Stimulated activated naive CD8-positive, alpha-beta T cell treated with anti-CD3 and anti-CD28 coated beads, Interleukin-15, amount 100 ng/mL, for 72 hours (primary cell): ENCODE data around the gene PDIA5.

Source experiments
- ATAC-seq: fragments of 150-1000 bp; cut with Tn5 transposase; 2 replicates; pipeline ENCODE4 v1.10.0; 2021; ENCODE audit warnings: mild to moderate bottlenecking, moderate library complexity
- DNase-seq, 2 donors: peaks; one replicate each; pipeline ENCODE4 v3.0.0; 2021 to 2022
- H3K27ac Mint-ChIP-seq, 2 donors: one replicate each; pipeline ENCODE4 v1.8.0; 2022; ENCODE audit warnings: mild to moderate bottlenecking in 2 of 2, mixed read lengths in 2 of 2, moderate library complexity in 2 of 2
- H3K27me3 Mint-ChIP-seq: one replicate; pipeline ENCODE4 v1.8.0; 2022; ENCODE audit warnings: mixed read lengths
- H3K4me1 Mint-ChIP-seq: one replicate; pipeline ENCODE4 v1.8.0; 2022; ENCODE audit warnings: mild to moderate bottlenecking, mixed read lengths
- H3K4me3 Mint-ChIP-seq, 2 donors: one replicate each; pipeline ENCODE4 v1.8.0; 2022; ENCODE audit warnings: mild to moderate bottlenecking in 2 of 2, mixed read lengths in 2 of 2, moderate library complexity in 1 of 2
- H3K9me3 Mint-ChIP-seq, 2 donors: one replicate each; pipeline ENCODE4 v1.8.0; 2022; ENCODE audit warnings: mixed read lengths in 2 of 2

Gene PDIA5

GRCh38 chr3:123055352-123055751, 11.5 kb upstream of the PDIA5 start:
- no peak for DNase-seq
- peaks cover 23% of the 10 kb centered on the region for H3K27me3 Mint-ChIP-seq
- no peak overlapping the region for H3K27ac Mint-ChIP-seq
- ATAC-seq = no peak
- no peaks in the 10 kb centered on the region for H3K4me1 Mint-ChIP-seq
- H3K9me3 Mint-ChIP-seq = no peaks in the 10 kb centered on the region
- H3K4me3 Mint-ChIP-seq = no peak overlapping the region

- no peak for DNase-seq
- H3K4me1 Mint-ChIP-seq = no peaks in the 10 kb centered on the region
- peaks cover 11% of the 10 kb centered on the region for H3K27me3 Mint-ChIP-seq
- H3K4me3 Mint-ChIP-seq = no peak overlapping the region
- no peak for ATAC-seq
- no peaks in the 10 kb centered on the region for H3K9me3 Mint-ChIP-seq
- H3K27ac Mint-ChIP-seq = no peak overlapping the region
Observed at GRCh38 chr3:123058505-123058904, 8.3 kb upstream of the PDIA5 start.

GRCh38 chr3:123060054-123060453, 6.8 kb upstream of the PDIA5 start:
- H3K4me3 Mint-ChIP-seq = no peak overlapping the region
- no peaks in the 10 kb centered on the region for H3K27me3 Mint-ChIP-seq
- H3K4me1 Mint-ChIP-seq = peaks cover 11% of the 10 kb centered on the region
- H3K9me3 Mint-ChIP-seq = no peaks in the 10 kb centered on the region
- no peak for ATAC-seq
- DNase-seq = no peak
- H3K27ac Mint-ChIP-seq = no peak overlapping the region

- ATAC-seq (no peak), DNase-seq (no peak)
- no peaks in the 10 kb centered on the region for H3K27me3 Mint-ChIP-seq
- H3K9me3 Mint-ChIP-seq = no peaks in the 10 kb centered on the region
- H3K4me3 Mint-ChIP-seq = no peak overlapping the region
- no peak overlapping the region for H3K27ac Mint-ChIP-seq
- peaks cover 25% of the 10 kb centered on the region for H3K4me1 Mint-ChIP-seq
Observed at GRCh38 chr3:123061856-123062255, 5.0 kb upstream of the PDIA5 start.

- no peak for DNase-seq
- Mint-ChIP-seq H3K27me3 (no peaks in the 10 kb centered on the region), H3K27ac (no peak overlapping the region), H3K4me1 (peaks cover 32% of the 10 kb centered on the region), H3K9me3 (no peaks in the 10 kb centered on the region), H3K4me3 (no peak overlapping the region)
- no peak for ATAC-seq
Observed at GRCh38 chr3:123063034-123063433, 3.8 kb upstream of the PDIA5 start.

GRCh38 chr3:123064506-123064905, 2.3 kb upstream of the PDIA5 start:
- H3K27ac Mint-ChIP-seq = no peak overlapping the region
- ATAC-seq (no peak), DNase-seq (no peak)
- no peak overlapping the region for H3K4me3 Mint-ChIP-seq
- H3K27me3 Mint-ChIP-seq = no peaks in the 10 kb centered on the region
- H3K4me1 Mint-ChIP-seq = peaks cover 44% of the 10 kb centered on the region
- no peaks in the 10 kb centered on the region for H3K9me3 Mint-ChIP-seq

DNA sequence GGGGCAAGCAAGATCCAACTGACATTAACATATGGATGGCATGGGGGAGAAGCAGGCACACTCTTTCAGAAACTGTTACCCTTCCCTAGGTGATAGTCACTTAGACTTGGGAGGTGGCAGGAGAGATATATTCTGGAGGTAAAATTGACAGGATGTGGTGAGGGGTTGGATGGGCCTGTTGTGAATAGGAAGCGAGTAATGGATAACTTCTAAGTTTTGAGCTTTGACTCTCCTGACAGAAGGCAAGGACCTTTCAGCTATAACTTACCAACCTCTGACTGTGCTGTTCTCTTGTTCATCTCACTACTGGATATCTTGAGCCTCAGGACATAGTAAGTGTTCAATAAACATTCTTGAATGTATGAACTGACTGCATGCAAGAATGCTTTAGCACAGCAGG, 1.9 kb upstream of the PDIA5 start:
- DNase-seq (no peak), ATAC-seq (peak; percentile 55)
- H3K27me3 Mint-ChIP-seq = no peaks in the 10 kb centered on the region
- H3K27ac Mint-ChIP-seq = no peak overlapping the region
- peaks cover 44% of the 10 kb centered on the region for H3K4me1 Mint-ChIP-seq
- no peaks in the 10 kb centered on the region for H3K9me3 Mint-ChIP-seq
- no peak overlapping the region for H3K4me3 Mint-ChIP-seq

GRCh38 chr3:123066599-123066895, 278 bp upstream of the PDIA5 start:
- Mint-ChIP-seq H3K4me3 (peak overlapping the region; percentile 81 to 92), H3K9me3 (no peaks in the 10 kb centered on the region), H3K27me3 (no peaks in the 10 kb centered on the region), H3K27ac (peak overlapping the region in 1 of 2 donors; percentile 13), H3K4me1 (peaks cover 49% of the 10 kb centered on the region)
- no peak for DNase-seq
- ATAC-seq = no peak

GRCh38 chr3:123067689-123068600, 1.1 kb downstream of the PDIA5 start:
- Mint-ChIP-seq H3K27ac (peak overlapping the region; percentile 63 to 79), H3K4me3 (peak overlapping the region; percentile 81 to 92), H3K27me3 (no peaks in the 10 kb centered on the region), H3K4me1 (peaks cover 63% of the 10 kb centered on the region), H3K9me3 (no peaks in the 10 kb centered on the region)
- peak; percentile 61 for ATAC-seq
- no peak for DNase-seq

GRCh38 chr3:123068601-123069381, 2.0 kb downstream of the PDIA5 start:
- DNase-seq (no peak), ATAC-seq (no peak)
- peak overlapping the region in 1 of 2 donors; percentile 48 for H3K27ac Mint-ChIP-seq
- H3K4me3 Mint-ChIP-seq = peak overlapping the region; percentile 81 to 92
- H3K27me3 Mint-ChIP-seq = no peaks in the 10 kb centered on the region
- H3K9me3 Mint-ChIP-seq = no peaks in the 10 kb centered on the region
- peaks cover 63% of the 10 kb centered on the region for H3K4me1 Mint-ChIP-seq

GRCh38 chr3:123070510-123070909, 3.7 kb downstream of the PDIA5 start:
- Mint-ChIP-seq H3K27me3 (no peaks in the 10 kb centered on the region), H3K4me1 (peaks cover 54% of the 10 kb centered on the region), H3K9me3 (no peaks in the 10 kb centered on the region), H3K27ac (no peak overlapping the region), H3K4me3 (no peak overlapping the region)
- ATAC-seq = no peak
- DNase-seq = no peak

GRCh38 chr3:123071146-123071545, 4.3 kb downstream of the PDIA5 start:
- H3K27ac Mint-ChIP-seq = no peak overlapping the region
- no peaks in the 10 kb centered on the region for H3K27me3 Mint-ChIP-seq
- DNase-seq = no peak
- no peak for ATAC-seq
- H3K4me1 Mint-ChIP-seq = peaks cover 55% of the 10 kb centered on the region
- H3K9me3 Mint-ChIP-seq = no peaks in the 10 kb centered on the region
- no peak overlapping the region for H3K4me3 Mint-ChIP-seq

DNA sequence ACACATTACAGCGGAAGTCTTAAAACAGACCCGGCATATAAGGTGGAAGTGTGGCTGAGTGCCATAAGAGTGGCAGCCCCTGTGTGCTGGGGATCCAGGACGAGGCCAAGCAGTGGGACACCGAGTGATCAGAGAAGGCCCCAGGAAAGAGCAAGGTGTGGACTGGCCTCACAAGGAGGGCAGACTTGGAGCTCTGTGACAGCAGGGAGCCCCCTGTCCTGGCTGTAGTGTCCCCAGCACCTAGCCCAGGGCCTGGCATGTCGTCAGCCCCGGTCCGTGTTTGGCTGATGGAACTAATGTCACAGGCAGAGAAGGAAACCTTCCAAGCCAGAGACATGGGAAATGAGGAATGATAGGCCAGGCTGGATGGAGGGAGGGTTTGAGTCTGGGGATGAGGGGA, 4.8 kb downstream of the PDIA5 start:
- Mint-ChIP-seq H3K27ac (peak overlapping the region in 1 of 2 donors; percentile 49), H3K4me3 (no peak overlapping the region)
- no peak for ATAC-seq

DNA sequence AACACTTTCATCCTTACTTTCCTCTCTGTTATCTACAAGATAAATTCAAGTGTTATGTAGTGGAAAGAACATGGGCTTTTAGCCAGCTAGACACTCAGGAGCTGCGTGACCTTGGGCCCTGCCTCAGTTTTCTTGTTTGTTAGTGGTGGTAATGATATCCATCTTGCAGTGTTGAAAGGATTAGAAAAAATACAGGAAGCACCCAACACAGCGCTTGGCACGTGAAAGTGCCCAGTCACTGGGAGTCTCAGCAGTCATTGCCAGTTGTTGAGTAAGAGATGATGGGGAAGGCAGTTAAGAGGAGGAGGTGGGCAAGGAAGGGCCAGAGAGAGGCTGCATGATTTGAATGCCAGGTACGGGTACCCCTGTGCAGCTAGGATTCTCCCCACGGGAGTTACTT, 5.3 kb downstream of the PDIA5 start:
- Mint-ChIP-seq H3K9me3 (no peaks in the 10 kb centered on the region), H3K27me3 (no peaks in the 10 kb centered on the region), H3K27ac (no peak overlapping the region), H3K4me1 (peaks cover 52% of the 10 kb centered on the region), H3K4me3 (no peak overlapping the region)
- ATAC-seq (no peak), DNase-seq (no peak)

More for the DNA sequence above, 4.8 kb downstream of the PDIA5 start:
- Mint-ChIP-seq H3K27me3 (no peaks in the 10 kb centered on the region), H3K4me1 (peaks cover 57% of the 10 kb centered on the region), H3K9me3 (no peaks in the 10 kb centered on the region)
- no peak for DNase-seq

GRCh38 chr3:123072564-123072963, 5.7 kb downstream of the PDIA5 start:
- peaks cover 51% of the 10 kb centered on the region for H3K4me1 Mint-ChIP-seq
- H3K27ac Mint-ChIP-seq = no peak overlapping the region
- H3K27me3 Mint-ChIP-seq = no peaks in the 10 kb centered on the region
- no peak overlapping the region for H3K4me3 Mint-ChIP-seq
- no peak for ATAC-seq
- no peaks in the 10 kb centered on the region for H3K9me3 Mint-ChIP-seq
- no peak for DNase-seq

GRCh38 chr3:123075359-123075758, 8.5 kb downstream of the PDIA5 start:
- DNase-seq = no peak
- ATAC-seq = no peak
- Mint-ChIP-seq H3K9me3 (no peaks in the 10 kb centered on the region), H3K4me3 (no peak overlapping the region), H3K27me3 (no peaks in the 10 kb centered on the region), H3K27ac (no peak overlapping the region), H3K4me1 (peaks cover 34% of the 10 kb centered on the region)
